WTC11 (cell line): ENCODE results near the gene SOWAHA. TPM values are rescaled to one million over a fixed set of nuclear protein-coding genes. Genes with fewer than 3 reads are reported as not detected.

Experiments used
- ATAC-seq: fragments of 200-7000 bp; cut with Tn5 transposase; 2 replicates; pipeline ENCODE4 v1.10.0; 2021; ENCODE audit warnings: mild to moderate bottlenecking, moderate library complexity
- CTCF ChIA-PET: fragments of 300-600 bp; sonication (Branson Sonifier 250); formaldehyde crosslinking; loops from one replicate; lab custom pipeline; 2021; ENCODE audit warnings: antibody characterized with exemption; lab: Charles Lee
- POLR2A ChIA-PET: fragments of 350-600 bp; sonication (Branson Sonifier 250); formaldehyde crosslinking; loops from one replicate; lab custom pipeline; 2021; ENCODE audit warnings: antibody characterized with exemption; lab: Charles Lee
- DNase-seq: peaks from one replicate; pipeline ENCODE4 v3.0.0; 2021; ENCODE audit warnings: low spot score
- H3K27ac Mint-ChIP-seq: 2 replicates; pipeline ENCODE4 v1.8.0; 2021; ENCODE audit warnings: mixed read lengths
- H3K27me3 Mint-ChIP-seq: 2 replicates; pipeline ENCODE4 v1.8.0; 2021; ENCODE audit warnings: low read depth, mild to moderate bottlenecking, moderate library complexity, mixed read lengths
- H3K36me3 Mint-ChIP-seq: 2 replicates; pipeline ENCODE4 v1.8.0; 2021; ENCODE audit warnings: mixed read lengths
- H3K4me1 Mint-ChIP-seq: 2 replicates; pipeline ENCODE4 v1.8.0; 2022; ENCODE audit warnings: mixed read lengths
- H3K4me3 Mint-ChIP-seq: 2 replicates; pipeline ENCODE4 v1.8.0; 2021; ENCODE audit warnings: mild to moderate bottlenecking, moderate library complexity, mixed read lengths
- H3K9me3 Mint-ChIP-seq: 2 replicates; pipeline ENCODE4 v1.8.0; 2021; ENCODE audit warnings: mixed read lengths
- ATF3 ChIP-seq: sonication (generic); formaldehyde crosslinking; conservative IDR thresholded peaks from 2 replicates; pipeline ENCODE4 v1.8.1; 2022; ENCODE audit warnings: mild to moderate bottlenecking, missing genetic modification reagents
- E2F4 ChIP-seq: sonication (generic); formaldehyde crosslinking; IDR thresholded peaks from 2 replicates; pipeline ENCODE4 v1.8.1; 2022; ENCODE audit warnings: low read depth, mild to moderate bottlenecking, moderate library complexity, missing genetic modification reagents, borderline replicate concordance
- ELF4 ChIP-seq: sonication (generic); formaldehyde crosslinking; IDR thresholded peaks from 2 replicates; pipeline ENCODE4 v1.8.1; 2022; ENCODE audit warnings: low read depth, mild to moderate bottlenecking, moderate library complexity, missing genetic modification reagents
- ERG ChIP-seq: fragments of 250-450 bp; sonication (Bioruptor Pico); IDR thresholded peaks from 2 replicates; pipeline ENCODE4 v1.8.0; 2021; ENCODE audit warnings: mild to moderate bottlenecking
- ESRRA ChIP-seq: sonication (generic); formaldehyde crosslinking; IDR thresholded peaks from 2 replicates; pipeline ENCODE4 v1.8.1; 2022; ENCODE audit warnings: mild to moderate bottlenecking, missing genetic modification reagents, borderline replicate concordance
- HMGA2 ChIP-seq: fragments of 250-450 bp; sonication (Bioruptor Pico); IDR thresholded peaks from 2 replicates; pipeline ENCODE4 v1.4.0; 2021; ENCODE audit warnings: mild to moderate bottlenecking, moderate library complexity
- JAZF1 ChIP-seq: fragments of 250-450 bp; sonication (Bioruptor Pico); IDR thresholded peaks from 2 replicates; pipeline ENCODE4 v1.9.0; 2021; ENCODE audit warnings: moderate library complexity, mild to moderate bottlenecking, inconsistent platforms
- JUN ChIP-seq: sonication (generic); formaldehyde crosslinking; IDR thresholded peaks from 2 replicates; pipeline ENCODE4 v1.8.0; 2023; ENCODE audit warnings: mild to moderate bottlenecking, missing genetic modification reagents
- MYBL2 ChIP-seq: sonication (generic); formaldehyde crosslinking; IDR thresholded peaks from 2 replicates; pipeline ENCODE4 v1.8.1; 2023; ENCODE audit warnings: mild to moderate bottlenecking, moderate library complexity, missing genetic modification reagents
- NFYB ChIP-seq: sonication (generic); formaldehyde crosslinking; conservative IDR thresholded peaks from 2 replicates; pipeline ENCODE4 v1.8.0; 2022; ENCODE audit warnings: low read depth, missing genetic modification reagents
- PRDM15 ChIP-seq: sonication (generic); formaldehyde crosslinking; IDR thresholded peaks from 2 replicates; pipeline ENCODE4 v1.8.0; 2022; ENCODE audit warnings: missing genetic modification reagents
- RELA ChIP-seq: sonication (generic); formaldehyde crosslinking; IDR thresholded peaks from 2 replicates; pipeline ENCODE4 v1.8.1; 2022; ENCODE audit warnings: missing genetic modification reagents, mild to moderate bottlenecking, borderline replicate concordance
- TEAD1 ChIP-seq: sonication (generic); formaldehyde crosslinking; IDR thresholded peaks from 2 replicates; pipeline ENCODE4 v1.8.0; 2022; ENCODE audit warnings: mild to moderate bottlenecking, missing genetic modification reagents
- ZNF219 ChIP-seq: sonication (generic); formaldehyde crosslinking; IDR thresholded peaks from 2 replicates; pipeline ENCODE4 v1.8.0; 2023; ENCODE audit warnings: missing genetic modification reagents, mild to moderate bottlenecking, borderline replicate concordance
- ZNF671 ChIP-seq: fragments of 250-450 bp; sonication (Bioruptor Pico); IDR thresholded peaks from 2 replicates; pipeline ENCODE4 v1.8.0; 2021; ENCODE audit warnings: mild to moderate bottlenecking
- total RNA-seq: library from RNA; stranded (reverse); gene quantifications from 3 replicates; pipeline ENCODE4 v1.2.3, GENCODE V29; 2021
- TF ChIP-seq, protein P1 (sequence below): sonication (generic); formaldehyde crosslinking; conservative IDR thresholded peaks from 2 replicates; pipeline ENCODE4 v1.8.1; 2023; ENCODE audit warnings: mild to moderate bottlenecking, low read depth, missing genetic modification reagents, moderate library complexity
- TF ChIP-seq, protein P2 (sequence below): fragments of 250-450 bp; sonication (Bioruptor Pico); IDR thresholded peaks from 2 replicates; pipeline ENCODE4 v2.1.2; 2022; ENCODE audit warnings: mild to moderate bottlenecking, moderate library complexity

Gene SOWAHA
- total RNA-seq, 1 experiment from 2014 or later, result 0.11 TPM

DNA sequence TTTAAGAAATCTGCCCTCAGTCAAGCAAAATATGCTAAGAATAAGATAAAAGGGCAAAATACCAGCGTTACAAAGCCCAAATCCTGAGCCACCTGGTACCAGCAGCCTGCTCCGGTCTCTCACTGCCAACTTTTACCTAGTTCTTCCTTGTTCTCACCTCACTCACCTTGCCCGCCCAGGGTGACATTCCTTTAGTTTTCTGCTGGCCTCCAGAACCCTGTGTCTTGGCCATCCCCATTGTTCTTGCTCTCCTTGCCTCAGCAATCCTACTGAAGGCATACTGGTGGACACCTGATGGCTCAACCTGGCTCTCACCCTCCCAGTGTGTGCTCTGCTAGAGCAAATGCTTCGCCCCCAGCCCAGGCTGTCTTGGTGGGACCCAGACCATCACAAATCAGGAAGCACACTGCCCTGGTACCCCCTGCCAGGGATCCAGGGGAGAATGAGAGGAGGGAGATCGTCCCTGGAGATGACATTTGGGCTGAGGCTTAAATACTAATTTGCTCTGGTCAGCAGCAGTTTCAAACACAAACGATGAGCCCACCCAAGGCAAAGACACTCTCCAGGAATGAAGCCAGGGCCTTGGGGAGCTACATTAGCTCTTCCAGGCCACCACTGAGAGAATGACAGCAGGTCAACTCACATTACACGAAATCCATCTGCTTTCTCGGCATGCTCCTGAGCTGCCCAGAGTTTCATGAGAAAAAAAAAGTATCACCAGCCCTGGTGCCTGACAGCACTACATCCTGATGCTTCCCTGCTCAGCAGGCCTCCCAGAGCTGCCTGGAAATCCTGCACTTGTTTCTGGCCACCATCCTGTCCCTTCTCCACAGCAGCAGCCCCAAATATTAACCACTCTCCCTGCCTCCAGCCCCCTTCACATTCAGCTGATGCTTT lies 23.9 kb upstream of the SOWAHA start:
- CTCF ChIA-PET, result interaction anchor here (1.0 to 1.4 kb wide), 2 partner anchors 18 to 36 kb away, joined by 6 to 7 read pairs; no protein-coding TSS in a partner anchor
- ATAC-seq (no peak), DNase-seq (no peak)
- no peak overlapping the region for H3K27ac Mint-ChIP-seq
- peaks cover 6% of the 10 kb centered on the region; the same call in 1 of the 2 replicates for H3K4me1 Mint-ChIP-seq
- no peak for TF ChIP-seq ZNF671 (CRISPR knock-in tag)
- no peak for TF ChIP-seq ESRRA (CRISPR knock-in tag)
- TF ChIP-seq ELF4, result no peak
- no peak for TF ChIP-seq NFYB (CRISPR knock-in tag)
- TF ChIP-seq JAZF1, result no peak
- TF ChIP-seq MYBL2, result no peak
- TF ChIP-seq, protein P1, sequence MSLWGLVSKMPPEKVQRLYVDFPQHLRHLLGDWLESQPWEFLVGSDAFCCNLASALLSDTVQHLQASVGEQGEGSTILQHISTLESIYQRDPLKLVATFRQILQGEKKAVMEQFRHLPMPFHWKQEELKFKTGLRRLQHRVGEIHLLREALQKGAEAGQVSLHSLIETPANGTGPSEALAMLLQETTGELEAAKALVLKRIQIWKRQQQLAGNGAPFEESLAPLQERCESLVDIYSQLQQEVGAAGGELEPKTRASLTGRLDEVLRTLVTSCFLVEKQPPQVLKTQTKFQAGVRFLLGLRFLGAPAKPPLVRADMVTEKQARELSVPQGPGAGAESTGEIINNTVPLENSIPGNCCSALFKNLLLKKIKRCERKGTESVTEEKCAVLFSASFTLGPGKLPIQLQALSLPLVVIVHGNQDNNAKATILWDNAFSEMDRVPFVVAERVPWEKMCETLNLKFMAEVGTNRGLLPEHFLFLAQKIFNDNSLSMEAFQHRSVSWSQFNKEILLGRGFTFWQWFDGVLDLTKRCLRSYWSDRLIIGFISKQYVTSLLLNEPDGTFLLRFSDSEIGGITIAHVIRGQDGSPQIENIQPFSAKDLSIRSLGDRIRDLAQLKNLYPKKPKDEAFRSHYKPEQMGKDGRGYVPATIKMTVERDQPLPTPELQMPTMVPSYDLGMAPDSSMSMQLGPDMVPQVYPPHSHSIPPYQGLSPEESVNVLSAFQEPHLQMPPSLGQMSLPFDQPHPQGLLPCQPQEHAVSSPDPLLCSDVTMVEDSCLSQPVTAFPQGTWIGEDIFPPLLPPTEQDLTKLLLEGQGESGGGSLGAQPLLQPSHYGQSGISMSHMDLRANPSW, result no peak
- TF ChIP-seq ATF3 (CRISPR knock-in tag), result no peak
- no peak for TF ChIP-seq JUN (CRISPR knock-in tag)
- no peak for TF ChIP-seq RELA (CRISPR knock-in tag)
- no peak for TF ChIP-seq ZNF219 (CRISPR knock-in tag)
- peaks cover 10% of the 10 kb centered on the region for H3K27me3 Mint-ChIP-seq
- no peaks in the 10 kb centered on the region for H3K36me3 Mint-ChIP-seq
- POLR2A ChIA-PET, result interaction anchor here (0.7 kb wide), 1 partner anchor 71 kb away, joined by 3 read pairs; no protein-coding TSS in a partner anchor
- H3K4me3 Mint-ChIP-seq, result no peak overlapping the region
- H3K9me3 Mint-ChIP-seq, result peaks cover 6% of the 10 kb centered on the region

GRCh38 chr5:132790201-132790865 lies 22.8 kb upstream of the SOWAHA start:
- H3K27ac Mint-ChIP-seq, result no peak overlapping the region
- H3K27me3 Mint-ChIP-seq, result peaks cover 10% of the 10 kb centered on the region
- H3K36me3 Mint-ChIP-seq, result no peaks in the 10 kb centered on the region
- H3K9me3 Mint-ChIP-seq, result peaks cover 6% of the 10 kb centered on the region
- H3K4me1 Mint-ChIP-seq, result peaks cover 6% of the 10 kb centered on the region; the same call in 1 of the 2 replicates
- ChIA-PET POLR2A (interaction anchor here (0.6 kb wide), 1 partner anchor 9 kb away, joined by 4 read pairs; no protein-coding TSS in a partner anchor), CTCF (interaction anchor here (1.0 to 1.4 kb wide), 3 partner anchors 17 to 37 kb away, joined by 4 to 7 read pairs (median 6); no protein-coding TSS in a partner anchor)
- no peak for DNase-seq
- no peak for ATAC-seq
- no peak overlapping the region for H3K4me3 Mint-ChIP-seq
- TF ChIP-seq HMGA2 (CRISPR knock-in tag), result no peak
- no peak for TF ChIP-seq ERG (CRISPR knock-in tag)
- TF ChIP-seq PRDM15 (CRISPR knock-in tag), result no peak
- no peak for TF ChIP-seq E2F4 (CRISPR knock-in tag)
- TF ChIP-seq, protein P1, result no peak
- TF ChIP-seq ZNF219 (CRISPR knock-in tag), result no peak
- TF ChIP-seq, protein P2, sequence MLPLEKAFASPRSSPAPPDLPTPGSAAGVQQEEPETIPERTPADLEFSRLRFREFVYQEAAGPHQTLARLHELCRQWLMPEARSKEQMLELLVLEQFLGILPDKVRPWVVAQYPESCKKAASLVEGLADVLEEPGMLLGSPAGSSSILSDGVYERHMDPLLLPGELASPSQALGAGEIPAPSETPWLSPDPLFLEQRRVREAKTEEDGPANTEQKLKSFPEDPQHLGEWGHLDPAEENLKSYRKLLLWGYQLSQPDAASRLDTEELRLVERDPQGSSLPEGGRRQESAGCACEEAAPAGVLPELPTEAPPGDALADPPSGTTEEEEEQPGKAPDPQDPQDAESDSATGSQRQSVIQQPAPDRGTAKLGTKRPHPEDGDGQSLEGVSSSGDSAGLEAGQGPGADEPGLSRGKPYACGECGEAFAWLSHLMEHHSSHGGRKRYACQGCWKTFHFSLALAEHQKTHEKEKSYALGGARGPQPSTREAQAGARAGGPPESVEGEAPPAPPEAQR, result no peak
- TF ChIP-seq TEAD1 (CRISPR knock-in tag), result no peak
